Measurements from ENCODE around the gene ZNF606. TPM values are rescaled to one million over a fixed set of nuclear protein-coding genes. Genes with fewer than 3 reads are reported as not detected.

The ZNF606 gene
- polyA plus RNA-seq, 2 of the 4 experiments (the other 2 are of a cell fraction): 4.5 to 5.1 TPM

DNA sequence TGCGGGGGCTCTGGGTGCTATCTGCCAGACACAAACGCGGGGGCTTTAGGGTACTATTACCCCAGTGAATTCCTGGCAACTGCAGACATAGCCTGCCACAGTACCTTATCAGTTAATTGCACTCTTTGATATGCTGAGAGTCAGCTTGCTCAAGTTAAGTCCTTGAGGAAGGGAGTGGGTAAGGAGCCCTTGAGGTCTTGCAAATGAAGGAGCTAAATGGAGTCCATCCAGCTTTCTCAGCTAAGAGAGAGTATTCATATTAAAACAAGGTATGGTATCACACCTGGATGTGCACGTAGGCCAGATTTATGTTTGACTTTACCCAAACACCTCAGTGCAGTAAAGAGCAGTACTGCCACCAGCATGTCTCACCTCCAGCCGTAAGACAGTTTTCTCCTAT lies 11.5 kb upstream of the ZNF606 start:
- POLR2A ChIA-PET: no interaction called here
- H3K4me2 ChIP-seq: no peak overlapping the region
- ATAC-seq: no peak
- FAIRE-seq: no peak
- CTCF ChIA-PET: interaction anchor here (0.6 to 0.7 kb wide), 3 partner anchors 15 to 359 kb away, joined by 3 to 4 read pairs (median 3); no protein-coding TSS in a partner anchor
- TF ChIP-seq PHF8 (IDR thresholded peaks at IDR 0.05; ENCODE audit: borderline replicate concordance, low read depth) (no peak), HOXA7 (CRISPR knock-in tag; IDR thresholded peaks at IDR 0.05) (no peak), MAX (IDR thresholded peaks at IDR 0.05) (no peak), NR3C1 (IDR thresholded peaks at IDR 0.05) (no peak), CTCF (IDR thresholded peaks at IDR 0.05) (no peak), CBX2 (IDR thresholded peaks at IDR 0.05; ENCODE audit: borderline replicate concordance, low read depth) (no peak), HMGXB4 (CRISPR knock-in tag; IDR thresholded peaks at IDR 0.05; ENCODE audit: borderline replicate concordance) (no peak), HOXB13 (CRISPR knock-in tag; IDR thresholded peaks at IDR 0.05; ENCODE audit: low read depth) (no peak), CHD4 (IDR thresholded peaks at IDR 0.05; ENCODE audit: borderline replicate concordance) (no peak), ESRRA (IDR thresholded peaks at IDR 0.05; ENCODE audit: borderline replicate concordance, low read length) (no peak), ZC3H11A (IDR thresholded peaks at IDR 0.05) (no peak), EHMT2 (IDR thresholded peaks at IDR 0.05; ENCODE audit: low read depth) (no peak), PBX3 (IDR thresholded peaks at IDR 0.05) (no peak), SREBF2 (IDR thresholded peaks at IDR 0.05) (no peak), JUNB (IDR thresholded peaks at IDR 0.05) (no peak), ZFP36 (IDR thresholded peaks at IDR 0.05; ENCODE audit: borderline replicate concordance, partially characterized antibody) (no peak), TFCP2L1 (CRISPR knock-in tag; IDR thresholded peaks at IDR 0.05) (no peak), TP53 (CRISPR knock-in tag; IDR thresholded peaks at IDR 0.05) (no peak), ATOH8 (CRISPR knock-in tag; IDR thresholded peaks at IDR 0.05; ENCODE audit: low read depth) (no peak)
- H3K9me3 ChIP-seq: peaks cover 84% of the 10 kb centered on the region
- 14% methylated on average over 5 of the region's 5 CpGs for WGBS (ENCODE audit: missing lambda C conversion rate)
- H3K27ac ChIP-seq: no peak overlapping the region
- H3K4me1 ChIP-seq: no peaks in the 10 kb centered on the region
- no peak for DNase-seq (ENCODE audit: low read depth in 1 of 2, low spot score in 1 of 2)
- H3K4me3 ChIP-seq: no peak overlapping the region

DNA sequence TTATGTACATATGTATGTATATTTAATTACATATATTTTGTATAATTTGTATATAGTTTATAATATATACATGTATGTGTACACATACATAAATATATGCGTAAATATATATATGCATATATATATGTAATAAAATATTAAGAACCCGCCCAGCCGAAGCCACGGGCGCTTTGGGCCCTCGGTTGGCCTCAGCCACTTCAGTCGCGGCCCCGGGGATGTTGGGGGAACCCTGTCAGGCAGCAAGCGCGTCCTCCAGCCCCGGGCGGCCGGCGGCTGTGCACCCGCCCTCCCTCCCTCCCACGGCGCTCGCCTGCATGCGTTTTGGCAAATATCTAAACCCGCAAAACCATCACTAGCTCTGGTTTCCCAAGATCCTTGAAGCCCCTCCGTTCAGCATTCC lies 7.9 kb upstream of the ZNF606 start:
- ATAC-seq (no peak), DNase-seq (ENCODE audit: low read depth in 1 of 2, low spot score in 1 of 2) (no peak), FAIRE-seq (no peak)
- Histone ChIP-seq H3K9me3 (peaks cover 86% of the 10 kb centered on the region), H3K4me2 (no peak overlapping the region), H3K4me1 (no peaks in the 10 kb centered on the region), H3K27ac (no peak overlapping the region), H3K4me3 (no peak overlapping the region)
- 87% methylated on average over 21 of the region's 22 CpGs for WGBS (ENCODE audit: missing lambda C conversion rate)
- no peak for TF ChIP-seq NPAS2 (CRISPR knock-in tag; IDR thresholded peaks at IDR 0.05; ENCODE audit: borderline replicate concordance)
- ChIA-PET POLR2A (no interaction called here), CTCF (interaction anchor here (0.6 kb wide), 1 partner anchor 44 kb away, joined by 3 read pairs; no protein-coding TSS in a partner anchor)

Measured in A549 (cell line).